HTERT RPE-1 (cell line): ENCODE data around the gene MEGF10.

Experiments
- in situ Hi-C: fragments of 300-500 bp; cut with MboI; formaldehyde crosslinking; loops from 4 replicates; pipeline ENCODE4 v1.14.3; 2020; ENCODE audit warnings: low sequenced_read_pairs

Gene MEGF10

GRCh38 chr5:127508644-127509373 lies 218.2 kb downstream of the MEGF10 start:
- in situ Hi-C loops, result no loop called here
